GM12878 (cell line): ENCODE results near the gene MOXD1. TPM values are rescaled to one million over a fixed set of nuclear protein-coding genes. Genes with fewer than 3 reads are reported as not detected.

Source experiments
- ATAC-seq: fragments of 200-7000 bp; cut with Tn5 transposase; 3 replicates; pipeline ENCODE4 v1.9.1; 2020; ENCODE audit warnings: mild to moderate bottlenecking, moderate library complexity
- BruUV-seq: library from RNA; stranded (reverse); fragments of 400-500 nt; replicated peaks from 2 replicates; lab custom pipeline; 2021; lab: Mats Ljungman, UMichigan
- CTCF ChIA-PET: fragments of 300-600 bp; sonication (Branson Sonifier 250); formaldehyde crosslinking; extraction: SDS; loops from one replicate; lab custom pipeline; 2021; ENCODE audit warnings: inconsistent platforms; lab: Yijun Ruan, JAX
- POLR2A ChIA-PET: fragments of 350-600 bp; formaldehyde crosslinking; extraction: SDS; loops from one replicate; lab custom pipeline; 2021; ENCODE audit warnings: inconsistent platforms; lab: Charles Lee
- RAD21 ChIA-PET: fragments of 300-600 bp; sonication (Branson Sonifier 250); formaldehyde crosslinking; loops from one replicate; lab custom pipeline; 2023; ENCODE audit warnings: antibody characterized with exemption; ENCODE audit not compliant: unreplicated experiment; lab: Charles Lee
- SMC1A ChIA-PET: fragments of 300-600 bp; sonication (Branson Sonifier 250); formaldehyde crosslinking; loops from one replicate; lab custom pipeline; 2023; ENCODE audit not compliant: unreplicated experiment, uncharacterized antibody; lab: Charles Lee
- DNase-seq: peaks from one replicate; pipeline ENCODE4 v3.0.0-alpha.2; 2011; ENCODE audit warnings: low read depth, low spot score
- FAIRE-seq: peaks from 3 replicates; lab custom pipeline; 2011; peaks lifted over from hg19 to GRCh38; lab: Jason Lieb, UNC
- H2AFZ ChIP-seq: 2 replicates; pipeline ENCODE4 v1.6.0; 2011; ENCODE audit warnings: low read depth, low read length, control low read depth; ENCODE audit not compliant: control insufficient read depth
- H3K27ac ChIP-seq: 2 replicates; pipeline ENCODE4 v1.5.1; 2011; ENCODE audit warnings: control low read depth; ENCODE audit not compliant: control insufficient read depth, insufficient read depth
- H3K27me3 ChIP-seq, 2 experiments: replicated peaks in 1 of 2; 2 replicates each; pipeline versions ENCODE4 v1.6.0 to v1.6.1; 2011; ENCODE audit warnings: low read length in 1 of 2; ENCODE audit not compliant: control insufficient read depth in 2 of 2, insufficient read depth in 2 of 2
- H3K36me3 ChIP-seq, 2 experiments: 2 replicates each; pipeline ENCODE4 v1.5.1; 2011; ENCODE audit warnings: low read length in 1 of 2; ENCODE audit not compliant: control insufficient read depth in 2 of 2, insufficient read depth in 2 of 2
- H3K4me1 ChIP-seq: 2 replicates; pipeline ENCODE4 v1.6.1; 2011; ENCODE audit warnings: mild to moderate bottlenecking, low read length, moderate library complexity, mixed read lengths; ENCODE audit not compliant: control insufficient read depth, insufficient read depth
- H3K4me2 ChIP-seq: 2 replicates; pipeline ENCODE4 v1.6.0; 2011; ENCODE audit warnings: control low read depth; ENCODE audit not compliant: control insufficient read depth, insufficient read depth
- H3K4me3 ChIP-seq: fragments of 200-600 bp; sonication (generic); 2 replicates; pipeline ENCODE4 v1.5.1; 2016
- H3K79me2 ChIP-seq: 2 replicates; pipeline ENCODE4 v1.6.0; 2011; ENCODE audit warnings: low read length; ENCODE audit not compliant: control insufficient read depth, insufficient read depth
- H3K9ac ChIP-seq: 2 replicates; pipeline ENCODE4 v1.8.0; 2011; ENCODE audit warnings: low read length, control low read depth, mixed read lengths; ENCODE audit not compliant: control insufficient read depth, insufficient read depth
- H3K9me3 ChIP-seq: replicated peaks from 3 replicates; pipeline ENCODE4 v1.5.1; 2011; ENCODE audit warnings: mild to moderate bottlenecking, low read length; ENCODE audit not compliant: control insufficient read depth, insufficient read depth
- H4K20me1 ChIP-seq: 2 replicates; pipeline ENCODE4 v1.6.0; 2011; ENCODE audit not compliant: control insufficient read depth, insufficient read depth
- CEBPB ChIP-seq, 2 experiments: fragments of 150-350 bp in 1 of 2; IDR thresholded peaks; 2 replicates each; pipeline ENCODE4 v1.6.1; 2012 to 2014; ENCODE audit warnings: low read depth in 2 of 2, low read length in 2 of 2, borderline replicate concordance in 1 of 2, inconsistent platforms in 1 of 2
- FOXK2 ChIP-seq: fragments of 450-650 bp; IDR thresholded peaks from 2 replicates; pipeline ENCODE4 v1.6.1; 2017; ENCODE audit warnings: mild to moderate bottlenecking, moderate library complexity
- JUND ChIP-seq: IDR thresholded peaks from 2 replicates; pipeline ENCODE4 v1.6.1; 2012; ENCODE audit warnings: low read depth, mild to moderate bottlenecking, low read length, improper control_type of control experiment, moderate library complexity
- PAX5 ChIP-seq: IDR thresholded peaks from 2 replicates; pipeline ENCODE4 v1.6.1; 2011; ENCODE audit warnings: low read depth, low read length, borderline replicate concordance
- RFX5 ChIP-seq: IDR thresholded peaks from 2 replicates; pipeline ENCODE4 v1.6.1; 2011; ENCODE audit warnings: low read depth, low read length, improper control_type of control experiment
- TCF12 ChIP-seq: IDR thresholded peaks from 2 replicates; pipeline ENCODE4 v1.6.1; 2011; ENCODE audit warnings: low read depth, mild to moderate bottlenecking, low read length
- ZNF274 ChIP-seq: IDR thresholded peaks from one replicate; pipeline ENCODE4 v1.8.0; 2011; ENCODE audit not compliant: insufficient read length, insufficient read depth
- ZZZ3 ChIP-seq: IDR thresholded peaks from 2 replicates; pipeline ENCODE4 v1.6.1; 2011; ENCODE audit warnings: low read depth; ENCODE audit not compliant: control insufficient read depth, insufficient read length
- WGBS: methylation state at CpG from one replicate; pipeline ENCODE4 v1.1.6; 2016; ENCODE audit warnings: low lambda C conversion rate; ENCODE audit not compliant: insufficient replicate concordance, insufficient coverage; ENCODE audit errors: missing lambda C conversion rate; 5-methylcytosine and 5-hydroxymethylcytosine counted together
- in situ Hi-C: fragments of 300-500 bp; cut with MboI; formaldehyde crosslinking; loops from 9 replicates; pipeline ENCODE4 v1.14.3; 2018; ENCODE audit warnings: mixed read lengths
- intact Hi-C: fragments of 100-400 bp; cut with micrococcal nuclease; formaldehyde crosslinking; loops from one replicate; pipeline ENCODE4 v1.14.2; 2022; ENCODE audit not compliant: unreplicated experiment
- polyA plus RNA-seq, 11 experiments: library from polyadenylated mRNA; depleted of rRNA in 4 of 11; unstranded in 6 of 11; stranded (reverse) in 5 of 11; fragments of >200 nt; fragmentation: Nextera tagmentation in 4 of 11; fragmentation: Illumina TruSeq in 1 of 11; extraction: Ambion mirVana in 4 of 11; extraction: Trizol in 1 of 11; gene quantifications; 1 replicate in 1 of 11; 2 replicates in 10 of 11; pipeline versions ENCODE4 v1.2.1 to v1.2.3, GENCODE V29; 2011 to 2016; ENCODE audit warnings: inconsistent platforms in 2 of 11, missing spikeins in 2 of 11, low read depth in 1 of 11
- total RNA-seq, 4 experiments: library from RNA; depleted of rRNA in 3 of 4; stranded (reverse); fragments of >200 nt in 3 of 4; fragmentation: Illumina TruSeq in 1 of 4; extraction: Trizol in 1 of 4; gene quantifications; 2 replicates each; pipeline versions ENCODE4 v1.2.1 to v1.2.3, GENCODE V29; 2013 to 2021
- TF ChIP-seq, protein P1 (sequence below): IDR thresholded peaks from 2 replicates; pipeline ENCODE4 v1.6.1; 2011; ENCODE audit warnings: low read depth, mild to moderate bottlenecking, low read length, moderate library complexity, borderline replicate concordance; ENCODE audit errors: extremely low read depth
- TF ChIP-seq, protein P2 (sequence below): IDR thresholded peaks from 2 replicates; pipeline ENCODE4 v1.6.1; 2012; ENCODE audit warnings: mild to moderate bottlenecking, low read depth, low read length
- TF ChIP-seq, protein P3 (sequence below): fragments of 150-350 bp; IDR thresholded peaks from 2 replicates; pipeline ENCODE4 v1.6.1; 2014; ENCODE audit warnings: mild to moderate bottlenecking, low read depth, low read length

The MOXD1 gene
- total and polyA plus RNA-seq, 10 of the 15 experiments (the other 5 are each of a cell fraction or from before 2014, with no cell fraction given), result 0.03 to 2.1 (median 0.64) TPM

DNA sequence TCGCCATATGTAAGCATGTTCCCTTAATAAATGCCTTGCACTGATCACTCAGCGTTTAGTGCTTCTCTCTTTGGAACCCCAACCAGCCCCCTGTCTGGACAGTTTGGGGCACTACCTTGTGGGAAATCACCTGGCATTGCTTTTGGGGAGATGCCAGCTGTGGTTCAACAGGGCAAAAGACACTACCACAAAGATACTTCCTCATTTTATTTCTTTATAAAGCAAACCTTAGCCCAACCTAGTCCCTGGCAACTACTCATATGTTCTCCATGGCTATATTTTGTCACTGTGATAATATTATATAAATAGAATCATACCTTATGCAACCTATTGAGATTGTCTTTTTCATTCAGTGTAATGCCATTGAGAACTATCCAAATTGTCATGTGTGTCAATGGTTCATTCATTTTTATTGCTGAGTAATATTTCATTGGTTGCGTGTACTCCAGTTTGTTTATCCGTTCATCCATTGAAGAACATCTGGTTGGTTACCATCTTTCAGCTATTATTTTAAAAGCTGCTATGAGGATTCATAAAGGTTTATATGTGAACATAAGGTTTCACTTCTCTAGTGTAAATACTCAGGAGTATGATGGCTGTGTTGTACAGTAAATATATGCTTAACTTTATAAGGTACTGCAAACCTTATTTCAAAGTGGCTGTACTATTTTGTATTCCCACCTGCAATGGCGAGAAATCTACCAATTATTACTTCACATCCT is 114.8 kb downstream of the MOXD1 start (continued):
- TF ChIP-seq CEBPB (IDR thresholded peaks at IDR 0.05; ENCODE audit: borderline replicate concordance in 1 of 2, low read depth in 2 of 2, low read length in 2 of 2), result no peak
- no peak for TF ChIP-seq TCF12
- no peak for TF ChIP-seq PAX5
- TF ChIP-seq ZZZ3, result no peak
- TF ChIP-seq RFX5, result no peak
- no peak for TF ChIP-seq ZNF274

- in situ Hi-C loops, result no loop called here
- WGBS, result 48% methylated on average over 11 of the region's 11 CpGs
- Histone ChIP-seq H3K27me3 (peaks cover 0 to 3% of the 10 kb centered on the region in 2 experiments; a peak in 1 of 4 replicates), H4K20me1 (no peaks in the 10 kb centered on the region), H3K9ac (no peak overlapping the region), H3K4me2 (no peak overlapping the region), H3K79me2 (no peaks in the 10 kb centered on the region), H3K4me1 (peaks cover 3% of the 10 kb centered on the region), H3K9me3 (no peaks in the 10 kb centered on the region), H2AFZ (no peak overlapping the region), H3K36me3 (no peaks in the 10 kb centered on the region), H3K27ac (no peak overlapping the region), H3K4me3 (no peak overlapping the region)
- ATAC-seq (no peak), FAIRE-seq (no peak), DNase-seq (no peak)
- CTCF ChIA-PET, result interaction anchor here (0.8 to 15.9 kb wide), 2 partner anchors 9 to 18 kb away, joined by 3 to 462 read pairs; no protein-coding TSS in a partner anchor
- POLR2A ChIA-PET, result interaction anchor here (0.5 kb wide), 1 partner anchor 377 kb away, joined by 3 read pairs; no protein-coding TSS in a partner anchor
- intact Hi-C loops, result loop anchor here (10.0 kb wide), 1 partner anchor 380 kb away; no protein-coding TSS in a partner anchor
- SMC1A ChIA-PET, result interaction anchor here (1.0 to 1.2 kb wide), 2 partner anchors 14 to 198 kb away, joined by 3 to 5 read pairs; no protein-coding TSS in a partner anchor
- RAD21 ChIA-PET, result interaction anchor here (1.6 kb wide), 1 partner anchor 16 kb away, joined by 3 read pairs; no protein-coding TSS in a partner anchor
- BruUV-seq, result no TSS peak
- no peak for TF ChIP-seq JUND
- no peak for TF ChIP-seq FOXK2
- TF ChIP-seq, protein P1, sequence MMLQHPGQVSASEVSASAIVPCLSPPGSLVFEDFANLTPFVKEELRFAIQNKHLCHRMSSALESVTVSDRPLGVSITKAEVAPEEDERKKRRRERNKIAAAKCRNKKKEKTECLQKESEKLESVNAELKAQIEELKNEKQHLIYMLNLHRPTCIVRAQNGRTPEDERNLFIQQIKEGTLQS, result no peak
- TF ChIP-seq, protein P2, sequence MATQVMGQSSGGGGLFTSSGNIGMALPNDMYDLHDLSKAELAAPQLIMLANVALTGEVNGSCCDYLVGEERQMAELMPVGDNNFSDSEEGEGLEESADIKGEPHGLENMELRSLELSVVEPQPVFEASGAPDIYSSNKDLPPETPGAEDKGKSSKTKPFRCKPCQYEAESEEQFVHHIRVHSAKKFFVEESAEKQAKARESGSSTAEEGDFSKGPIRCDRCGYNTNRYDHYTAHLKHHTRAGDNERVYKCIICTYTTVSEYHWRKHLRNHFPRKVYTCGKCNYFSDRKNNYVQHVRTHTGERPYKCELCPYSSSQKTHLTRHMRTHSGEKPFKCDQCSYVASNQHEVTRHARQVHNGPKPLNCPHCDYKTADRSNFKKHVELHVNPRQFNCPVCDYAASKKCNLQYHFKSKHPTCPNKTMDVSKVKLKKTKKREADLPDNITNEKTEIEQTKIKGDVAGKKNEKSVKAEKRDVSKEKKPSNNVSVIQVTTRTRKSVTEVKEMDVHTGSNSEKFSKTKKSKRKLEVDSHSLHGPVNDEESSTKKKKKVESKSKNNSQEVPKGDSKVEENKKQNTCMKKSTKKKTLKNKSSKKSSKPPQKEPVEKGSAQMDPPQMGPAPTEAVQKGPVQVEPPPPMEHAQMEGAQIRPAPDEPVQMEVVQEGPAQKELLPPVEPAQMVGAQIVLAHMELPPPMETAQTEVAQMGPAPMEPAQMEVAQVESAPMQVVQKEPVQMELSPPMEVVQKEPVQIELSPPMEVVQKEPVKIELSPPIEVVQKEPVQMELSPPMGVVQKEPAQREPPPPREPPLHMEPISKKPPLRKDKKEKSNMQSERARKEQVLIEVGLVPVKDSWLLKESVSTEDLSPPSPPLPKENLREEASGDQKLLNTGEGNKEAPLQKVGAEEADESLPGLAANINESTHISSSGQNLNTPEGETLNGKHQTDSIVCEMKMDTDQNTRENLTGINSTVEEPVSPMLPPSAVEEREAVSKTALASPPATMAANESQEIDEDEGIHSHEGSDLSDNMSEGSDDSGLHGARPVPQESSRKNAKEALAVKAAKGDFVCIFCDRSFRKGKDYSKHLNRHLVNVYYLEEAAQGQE, result no peak
- TF ChIP-seq, protein P3, sequence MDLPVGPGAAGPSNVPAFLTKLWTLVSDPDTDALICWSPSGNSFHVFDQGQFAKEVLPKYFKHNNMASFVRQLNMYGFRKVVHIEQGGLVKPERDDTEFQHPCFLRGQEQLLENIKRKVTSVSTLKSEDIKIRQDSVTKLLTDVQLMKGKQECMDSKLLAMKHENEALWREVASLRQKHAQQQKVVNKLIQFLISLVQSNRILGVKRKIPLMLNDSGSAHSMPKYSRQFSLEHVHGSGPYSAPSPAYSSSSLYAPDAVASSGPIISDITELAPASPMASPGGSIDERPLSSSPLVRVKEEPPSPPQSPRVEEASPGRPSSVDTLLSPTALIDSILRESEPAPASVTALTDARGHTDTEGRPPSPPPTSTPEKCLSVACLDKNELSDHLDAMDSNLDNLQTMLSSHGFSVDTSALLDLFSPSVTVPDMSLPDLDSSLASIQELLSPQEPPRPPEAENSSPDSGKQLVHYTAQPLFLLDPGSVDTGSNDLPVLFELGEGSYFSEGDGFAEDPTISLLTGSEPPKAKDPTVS, result no peak
These were observed 116.1 kb downstream of the MOXD1 start for GRCh38 chr6:132285004-132285780.
